K562 (cell line): Measurements from ENCODE around the gene HNF1B. TPM values are rescaled to one million over a fixed set of nuclear protein-coding genes. Genes with fewer than 3 reads are reported as not detected.
A peak's percentile ranks its signal among the peaks of the same experiment; 100 is the strongest.

Experiments used
- ATAC-seq: fragments of 200-7000 bp; cut with Tn5 transposase; 3 replicates; pipeline ENCODE4 v1.9.1; 2020; ENCODE audit warnings: moderate library complexity
- BruUV-seq: library from RNA; stranded (reverse); fragments of 400-500 nt; replicated peaks from 2 replicates; lab custom pipeline; 2021; lab: Mats Ljungman, UMichigan
- CTCF ChIA-PET: fragments of 300-600 bp; formaldehyde crosslinking; extraction: SDS; loops from one replicate; lab custom pipeline; 2021; ENCODE audit warnings: low intra/inter-chr PET ratio; lab: Yijun Ruan, JAX
- POLR2A ChIA-PET: fragments of 300-600, 350-650 bp; sonication (Branson Sonifier 250); formaldehyde crosslinking; extraction: SDS; loops from one replicate; lab custom pipeline; 2021; ENCODE audit warnings: antibody characterized with exemption, inconsistent platforms; lab: Yijun Ruan, JAX
- DNase-seq, 4 experiments: peaks; one replicate each; pipeline versions ENCODE4 v3.0.0 to v3.0.0-alpha.2; 2011 to 2018; ENCODE audit warnings: low spot score in 3 of 4, mixed read lengths in 3 of 4; ENCODE audit errors: extremely low read depth in 1 of 4
- FAIRE-seq: peaks from 2 replicates; lab custom pipeline; 2011; peaks lifted over from hg19 to GRCh38; lab: Jason Lieb, UNC
- H2AFZ ChIP-seq: 2 replicates; pipeline ENCODE4 v1.6.0; 2011; ENCODE audit warnings: low read depth, low read length, control low read depth, inconsistent platforms
- H3K27ac ChIP-seq: fragments of 200-600 bp; 3 replicates; pipeline ENCODE4 v1.8.0; 2011; ENCODE audit warnings: low read depth, mild to moderate bottlenecking, control low read depth, inconsistent platforms, low read length, moderate library complexity, mixed read lengths; ENCODE audit errors: extremely low read depth
- H3K27me3 ChIP-seq, 2 experiments: fragments of 300-600 bp in 1 of 2; 2 replicates in 1 of 2; 3 replicates in 1 of 2; pipeline versions ENCODE4 v1.6.0 to v1.8.0; 2011; ENCODE audit warnings: inconsistent platforms in 2 of 2, low read length in 2 of 2, mild to moderate bottlenecking in 1 of 2, mixed read lengths in 1 of 2, moderate library complexity in 1 of 2; ENCODE audit not compliant: control insufficient read depth in 2 of 2, insufficient read depth in 2 of 2
- H3K36me3 ChIP-seq: fragments of 300-600 bp; 3 replicates; pipeline ENCODE4 v1.8.0; 2011; ENCODE audit warnings: mild to moderate bottlenecking, low read length, inconsistent platforms; ENCODE audit not compliant: control insufficient read depth, insufficient read depth
- H3K4me1 ChIP-seq, 2 experiments: fragments of 200-600 bp in 1 of 2; replicated peaks in 1 of 2; 2 replicates in 1 of 2; 3 replicates in 1 of 2; pipeline versions ENCODE4 v1.5.1 to v1.8.0; 2011; ENCODE audit warnings: inconsistent platforms in 2 of 2, low read length in 2 of 2, mild to moderate bottlenecking in 1 of 2, mixed read lengths in 1 of 2, moderate library complexity in 1 of 2; ENCODE audit not compliant: control insufficient read depth in 2 of 2, insufficient read depth in 2 of 2
- H3K4me2 ChIP-seq: 2 replicates; pipeline ENCODE4 v1.6.1; 2011; ENCODE audit warnings: low read length, control low read depth, inconsistent platforms, mixed read lengths; ENCODE audit not compliant: insufficient read depth
- H3K4me3 ChIP-seq: fragments of 200-600 bp; sonication (generic), shearing (Covaris generic); 2 replicates; pipeline ENCODE4 v1.5.1; 2016; ENCODE audit warnings: control low read depth, inconsistent platforms
- H3K79me2 ChIP-seq: fragments of 200-600 bp; 3 replicates; pipeline ENCODE4 v1.8.0; 2011; ENCODE audit warnings: low read length, inconsistent platforms; ENCODE audit not compliant: control insufficient read depth, insufficient read depth
- H3K9ac ChIP-seq, 2 experiments: 2 replicates each; pipeline versions ENCODE4 v1.6.0 to v1.6.1; 2011; ENCODE audit warnings: low read depth in 2 of 2, low read length in 2 of 2, control low read depth in 1 of 2, inconsistent platforms in 1 of 2, mild to moderate bottlenecking in 1 of 2, mixed read lengths in 1 of 2; ENCODE audit not compliant: insufficient read depth in 1 of 2
- H3K9me1 ChIP-seq: one replicate; pipeline ENCODE4 v1.6.0; 2011; ENCODE audit warnings: inconsistent platforms, mild to moderate bottlenecking, low read length, moderate library complexity; ENCODE audit not compliant: control insufficient read depth, insufficient read depth
- H3K9me3 ChIP-seq: replicated peaks from 2 replicates; pipeline ENCODE4 v1.5.1; 2011; ENCODE audit warnings: low read depth, low read length, inconsistent platforms; ENCODE audit not compliant: control insufficient read depth, insufficient read depth
- H4K20me1 ChIP-seq: replicated peaks from 2 replicates; pipeline ENCODE4 v1.6.1; 2011; ENCODE audit warnings: low read length, inconsistent platforms, mixed read lengths; ENCODE audit not compliant: control insufficient read depth, insufficient read depth
- DMBX1 ChIP-seq: fragments of 250-450 bp; sonication (Bioruptor Pico); IDR thresholded peaks from 2 replicates; pipeline ENCODE4 v1.8.0; 2022; ENCODE audit warnings: inconsistent platforms, mild to moderate bottlenecking, moderate library complexity, borderline replicate concordance
- FOSL1 ChIP-seq: fragments of 200-800 bp; sonication (Bioruptor generic); conservative IDR thresholded peaks from 2 replicates; pipeline ENCODE4 v1.6.1; 2016; ENCODE audit warnings: missing genetic modification characterization, missing compliant biosample characterization
- FOXM1 ChIP-seq, 2 experiments: fragments of 450-650 bp in 1 of 2; sonication (generic) in 1 of 2; formaldehyde crosslinking in 1 of 2; IDR thresholded peaks; 2 replicates each; pipeline versions ENCODE4 v1.6.1 to v1.9.0; 2017 to 2022; ENCODE audit warnings: low read depth in 2 of 2, mild to moderate bottlenecking in 2 of 2, missing genetic modification reagents in 1 of 2, moderate library complexity in 1 of 2
- POLR3A ChIP-seq: IDR thresholded peaks from 2 replicates; pipeline ENCODE4 v1.6.1; 2011; ENCODE audit warnings: borderline replicate concordance, mild to moderate bottlenecking, moderate library complexity; ENCODE audit not compliant: insufficient read length, insufficient read depth; ENCODE audit errors: extremely low read depth
- RBM14 ChIP-seq: fragments of 200-400 bp; formaldehyde crosslinking; IDR thresholded peaks from 2 replicates; pipeline ENCODE4 v1.6.1; 2018; ENCODE audit warnings: low read depth, mild to moderate bottlenecking, low read length, moderate library complexity, borderline replicate concordance; ENCODE audit not compliant: insufficient read depth
- RBM34 ChIP-seq: fragments of 200-400 bp; formaldehyde crosslinking; IDR thresholded peaks from 2 replicates; pipeline ENCODE4 v1.6.1; 2018; ENCODE audit warnings: low read length, borderline replicate concordance; ENCODE audit not compliant: insufficient read depth
- SP1 ChIP-seq: sonication (generic); formaldehyde crosslinking; IDR thresholded peaks from 2 replicates; pipeline ENCODE4 v1.8.1; 2022; ENCODE audit warnings: mild to moderate bottlenecking, missing genetic modification reagents
- WGBS: fragments of 100-300 bp; shearing (Covaris generic); methylation state at CpG from one replicate; pipeline ENCODE4 v1.1.6; 2016; ENCODE audit warnings: low coverage, mixed read lengths; ENCODE audit not compliant: insufficient coverage; ENCODE audit errors: missing lambda C conversion rate; 5-methylcytosine and 5-hydroxymethylcytosine counted together
- in situ Hi-C: fragments of 300-500 bp; cut with MboI; formaldehyde crosslinking; loops from 4 replicates; pipeline ENCODE4 v1.15.0; 2018; ENCODE audit warnings: inconsistent platforms, mixed read lengths
- intact Hi-C: fragments of 100-400 bp; cut with micrococcal nuclease; formaldehyde crosslinking; loops from 2 replicates; pipeline ENCODE4 v1.14.2; 2022
- polyA plus RNA-seq, 8 experiments: library from polyadenylated mRNA; depleted of rRNA in 4 of 8; stranded (reverse) in 5 of 8; unstranded in 3 of 8; fragments of >200 nt; fragmentation: Nextera tagmentation in 2 of 8; fragmentation: Illumina TruSeq in 1 of 8; extraction: Ambion mirVana in 2 of 8; extraction: Trizol in 1 of 8; gene quantifications; 2 replicates each; pipeline versions ENCODE4 v1.2.1 to v1.2.3, GENCODE V29; 2011 to 2014; ENCODE audit warnings: inconsistent platforms in 1 of 8, missing spikeins in 1 of 8
- total RNA-seq, 7 experiments: library from RNA; depleted of rRNA in 6 of 7; stranded (reverse); fragments of >200 nt in 6 of 7; fragmentation: Illumina TruSeq in 2 of 7; extraction: Trizol in 2 of 7; gene quantifications; 2 replicates each; pipeline versions ENCODE4 v1.2.1 to v1.2.3, GENCODE V29; 2011 to 2021; ENCODE audit warnings: low replicate concordance in 1 of 7
- TF ChIP-seq, protein P1 (sequence below): fragments of 250-450 bp; sonication (Bioruptor Pico); IDR thresholded peaks from 2 replicates; pipeline ENCODE4 v1.5.0; 2021; ENCODE audit warnings: mild to moderate bottlenecking, borderline replicate concordance
- TF ChIP-seq, protein P2 (sequence below): fragments of 450-650 bp; formaldehyde crosslinking; IDR thresholded peaks from 2 replicates; pipeline ENCODE4 v1.4.0; 2020; ENCODE audit warnings: mild to moderate bottlenecking, moderate library complexity
- TF ChIP-seq, protein P3 (sequence below): IDR thresholded peaks from 3 replicates; pipeline ENCODE4 v1.6.1; 2011; ENCODE audit warnings: borderline replicate concordance, mild to moderate bottlenecking, moderate library complexity; ENCODE audit not compliant: insufficient read length; ENCODE audit errors: extremely low read depth

The HNF1B gene
- total and polyA plus RNA-seq, 9 of the 15 experiments (the other 6 are each of a cell fraction or from before 2014, with no cell fraction given), result not detected

DNA sequence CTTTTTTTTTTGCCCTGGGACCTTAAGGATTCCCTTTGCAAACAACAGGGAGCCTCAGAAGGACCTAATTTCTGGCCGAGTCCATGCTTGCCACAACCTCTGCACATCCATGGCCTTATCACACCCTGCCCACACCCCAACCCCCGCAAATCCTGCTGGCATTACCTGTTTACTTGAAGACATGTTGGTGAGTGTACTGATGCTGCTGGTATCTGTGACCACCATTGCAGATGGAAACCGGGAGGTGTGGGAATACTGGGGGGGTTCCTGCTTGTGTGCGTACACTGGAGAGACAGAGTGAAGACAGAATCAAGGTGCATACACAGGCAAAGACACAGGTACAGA lies 46.0 kb downstream of the HNF1B start (continued):
- TF ChIP-seq, protein P1, sequence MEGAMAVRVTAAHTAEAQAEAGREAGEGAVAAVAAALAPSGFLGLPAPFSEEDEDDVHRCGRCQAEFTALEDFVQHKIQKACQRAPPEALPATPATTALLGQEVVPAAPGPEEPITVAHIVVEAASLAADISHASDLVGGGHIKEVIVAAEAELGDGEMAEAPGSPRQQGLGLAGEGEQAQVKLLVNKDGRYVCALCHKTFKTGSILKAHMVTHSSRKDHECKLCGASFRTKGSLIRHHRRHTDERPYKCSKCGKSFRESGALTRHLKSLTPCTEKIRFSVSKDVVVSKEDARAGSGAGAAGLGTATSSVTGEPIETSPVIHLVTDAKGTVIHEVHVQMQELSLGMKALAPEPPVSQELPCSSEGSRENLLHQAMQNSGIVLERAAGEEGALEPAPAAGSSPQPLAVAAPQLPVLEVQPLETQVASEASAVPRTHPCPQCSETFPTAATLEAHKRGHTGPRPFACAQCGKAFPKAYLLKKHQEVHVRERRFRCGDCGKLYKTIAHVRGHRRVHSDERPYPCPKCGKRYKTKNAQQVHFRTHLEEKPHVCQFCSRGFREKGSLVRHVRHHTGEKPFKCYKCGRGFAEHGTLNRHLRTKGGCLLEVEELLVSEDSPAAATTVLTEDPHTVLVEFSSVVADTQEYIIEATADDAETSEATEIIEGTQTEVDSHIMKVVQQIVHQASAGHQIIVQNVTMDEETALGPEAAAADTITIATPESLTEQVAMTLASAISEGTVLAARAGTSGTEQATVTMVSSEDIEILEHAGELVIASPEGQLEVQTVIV (CRISPR knock-in tag), result no peak
- no peak for TF ChIP-seq DMBX1 (CRISPR knock-in tag)

DNA sequence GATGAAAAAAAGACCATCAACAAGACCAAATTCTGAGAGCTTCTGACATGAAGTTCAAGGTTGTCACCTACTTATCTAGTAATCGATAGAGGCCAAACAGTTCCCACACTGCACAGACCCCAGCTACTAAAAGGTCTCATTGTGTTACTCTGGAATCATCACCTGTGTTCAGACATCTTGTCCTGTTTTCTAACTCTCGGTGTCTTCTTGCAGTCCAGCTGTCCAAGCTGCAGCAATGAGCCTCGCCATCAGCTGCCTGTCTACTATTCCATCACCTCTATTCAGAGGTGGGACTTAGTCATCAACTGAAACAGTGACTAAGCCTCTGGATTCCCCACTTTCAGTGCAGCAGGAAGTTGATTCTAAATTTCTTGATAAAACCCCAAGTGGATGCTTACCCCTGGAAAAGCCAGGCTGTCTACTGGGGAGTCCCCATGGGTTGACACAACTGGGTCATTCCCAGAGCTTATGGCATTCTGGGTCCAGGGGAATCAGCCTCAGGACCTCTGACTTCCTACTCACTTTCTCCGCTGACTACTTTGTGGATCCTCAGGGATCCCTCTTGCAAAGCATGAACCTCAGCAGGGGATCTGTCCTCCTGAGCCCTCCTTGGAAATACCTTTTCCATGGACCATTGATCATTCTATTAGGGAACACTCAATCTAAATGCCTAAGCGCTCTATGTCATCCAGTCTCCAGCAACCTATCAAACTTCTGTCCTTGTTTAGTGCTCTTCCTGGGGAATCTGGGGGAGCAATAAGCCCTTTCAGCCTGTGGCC lies 46.5 kb downstream of the HNF1B start:
- H2AFZ ChIP-seq, result no peak overlapping the region
- H3K4me2 ChIP-seq, result no peak overlapping the region
- TF ChIP-seq FOSL1 (tag) (peak; percentile 79), FOXM1 (IDR thresholded peaks at IDR 0.05; ENCODE audit: low read depth) (no peak), FOXM1 (CRISPR knock-in tag; IDR thresholded peaks at IDR 0.05; ENCODE audit: low read depth) (no peak), SP1 (CRISPR knock-in tag) (no peak), POLR3A (no peak), RBM14 (no peak), RBM34 (no peak)
- TF ChIP-seq, protein P2, sequence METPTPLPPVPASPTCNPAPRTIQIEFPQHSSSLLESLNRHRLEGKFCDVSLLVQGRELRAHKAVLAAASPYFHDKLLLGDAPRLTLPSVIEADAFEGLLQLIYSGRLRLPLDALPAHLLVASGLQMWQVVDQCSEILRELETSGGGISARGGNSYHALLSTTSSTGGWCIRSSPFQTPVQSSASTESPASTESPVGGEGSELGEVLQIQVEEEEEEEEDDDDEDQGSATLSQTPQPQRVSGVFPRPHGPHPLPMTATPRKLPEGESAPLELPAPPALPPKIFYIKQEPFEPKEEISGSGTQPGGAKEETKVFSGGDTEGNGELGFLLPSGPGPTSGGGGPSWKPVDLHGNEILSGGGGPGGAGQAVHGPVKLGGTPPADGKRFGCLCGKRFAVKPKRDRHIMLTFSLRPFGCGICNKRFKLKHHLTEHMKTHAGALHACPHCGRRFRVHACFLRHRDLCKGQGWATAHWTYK (CRISPR knock-in tag), result no peak
- TF ChIP-seq, protein P3, sequence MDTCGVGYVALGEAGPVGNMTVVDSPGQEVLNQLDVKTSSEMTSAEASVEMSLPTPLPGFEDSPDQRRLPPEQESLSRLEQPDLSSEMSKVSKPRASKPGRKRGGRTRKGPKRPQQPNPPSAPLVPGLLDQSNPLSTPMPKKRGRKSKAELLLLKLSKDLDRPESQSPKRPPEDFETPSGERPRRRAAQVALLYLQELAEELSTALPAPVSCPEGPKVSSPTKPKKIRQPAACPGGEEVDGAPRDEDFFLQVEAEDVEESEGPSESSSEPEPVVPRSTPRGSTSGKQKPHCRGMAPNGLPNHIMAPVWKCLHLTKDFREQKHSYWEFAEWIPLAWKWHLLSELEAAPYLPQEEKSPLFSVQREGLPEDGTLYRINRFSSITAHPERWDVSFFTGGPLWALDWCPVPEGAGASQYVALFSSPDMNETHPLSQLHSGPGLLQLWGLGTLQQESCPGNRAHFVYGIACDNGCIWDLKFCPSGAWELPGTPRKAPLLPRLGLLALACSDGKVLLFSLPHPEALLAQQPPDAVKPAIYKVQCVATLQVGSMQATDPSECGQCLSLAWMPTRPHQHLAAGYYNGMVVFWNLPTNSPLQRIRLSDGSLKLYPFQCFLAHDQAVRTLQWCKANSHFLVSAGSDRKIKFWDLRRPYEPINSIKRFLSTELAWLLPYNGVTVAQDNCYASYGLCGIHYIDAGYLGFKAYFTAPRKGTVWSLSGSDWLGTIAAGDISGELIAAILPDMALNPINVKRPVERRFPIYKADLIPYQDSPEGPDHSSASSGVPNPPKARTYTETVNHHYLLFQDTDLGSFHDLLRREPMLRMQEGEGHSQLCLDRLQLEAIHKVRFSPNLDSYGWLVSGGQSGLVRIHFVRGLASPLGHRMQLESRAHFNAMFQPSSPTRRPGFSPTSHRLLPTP, result no peak
- 6% methylated on average over 5 of the region's 5 CpGs for WGBS
- no peaks in the 10 kb centered on the region for H3K9me1 ChIP-seq
- ChIA-PET CTCF (no interaction called here), POLR2A (interaction anchor here (0.7 kb wide), 1 partner anchor 58 kb away, joined by 3 read pairs; no protein-coding TSS in a partner anchor)
- intact Hi-C loops (no loop called here), in situ Hi-C loops (no loop called here)
- no peak overlapping the region for H3K9ac ChIP-seq
- no TSS peak for BruUV-seq
- no peak overlapping the region for H3K4me3 ChIP-seq
- H3K36me3 ChIP-seq, result no peaks in the 10 kb centered on the region
- H3K9me3 ChIP-seq, result no peaks in the 10 kb centered on the region
- H3K27ac ChIP-seq, result no peak overlapping the region
- H3K79me2 ChIP-seq, result no peaks in the 10 kb centered on the region
- no peak for ATAC-seq
- peaks cover 2 to 43% of the 10 kb centered on the region in 2 experiments for H3K27me3 ChIP-seq
- FAIRE-seq, result no peak
- H4K20me1 ChIP-seq, result no peaks in the 10 kb centered on the region
- DNase-seq, result no peak
- H3K4me1 ChIP-seq, result no peaks in the 10 kb centered on the region
